ENCODE results near the gene MAGI3. TPM values are rescaled to one million over a fixed set of nuclear protein-coding genes. Genes with fewer than 3 reads are reported as not detected.

Gene MAGI3
- total and polyA plus RNA-seq, 7 donors, result 0.76 to 7.1 (median 2.9) TPM

DNA sequence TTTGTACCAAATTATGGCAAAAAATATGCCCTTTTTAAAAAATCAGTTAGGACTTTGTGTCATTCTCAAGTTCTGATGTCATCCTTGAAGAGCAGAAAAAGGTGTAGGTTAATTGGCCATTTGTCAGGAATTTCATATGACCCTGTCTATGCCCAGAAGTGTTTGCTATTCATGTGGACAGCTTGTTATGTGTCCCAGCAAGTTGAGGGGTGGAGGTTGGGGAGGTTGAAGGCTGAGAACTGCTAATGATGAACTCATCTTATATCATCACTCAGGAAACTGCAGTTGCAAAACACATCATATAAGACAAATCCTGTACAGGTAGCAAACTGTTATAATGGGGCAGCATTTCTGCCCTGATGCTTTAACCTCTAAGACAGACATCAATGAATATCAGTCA lies 262.5 kb downstream of the MAGI3 start:
- H3K9me3 ChIP-seq, result no peaks in the 10 kb centered on the region
- TF ChIP-seq, protein P1, sequence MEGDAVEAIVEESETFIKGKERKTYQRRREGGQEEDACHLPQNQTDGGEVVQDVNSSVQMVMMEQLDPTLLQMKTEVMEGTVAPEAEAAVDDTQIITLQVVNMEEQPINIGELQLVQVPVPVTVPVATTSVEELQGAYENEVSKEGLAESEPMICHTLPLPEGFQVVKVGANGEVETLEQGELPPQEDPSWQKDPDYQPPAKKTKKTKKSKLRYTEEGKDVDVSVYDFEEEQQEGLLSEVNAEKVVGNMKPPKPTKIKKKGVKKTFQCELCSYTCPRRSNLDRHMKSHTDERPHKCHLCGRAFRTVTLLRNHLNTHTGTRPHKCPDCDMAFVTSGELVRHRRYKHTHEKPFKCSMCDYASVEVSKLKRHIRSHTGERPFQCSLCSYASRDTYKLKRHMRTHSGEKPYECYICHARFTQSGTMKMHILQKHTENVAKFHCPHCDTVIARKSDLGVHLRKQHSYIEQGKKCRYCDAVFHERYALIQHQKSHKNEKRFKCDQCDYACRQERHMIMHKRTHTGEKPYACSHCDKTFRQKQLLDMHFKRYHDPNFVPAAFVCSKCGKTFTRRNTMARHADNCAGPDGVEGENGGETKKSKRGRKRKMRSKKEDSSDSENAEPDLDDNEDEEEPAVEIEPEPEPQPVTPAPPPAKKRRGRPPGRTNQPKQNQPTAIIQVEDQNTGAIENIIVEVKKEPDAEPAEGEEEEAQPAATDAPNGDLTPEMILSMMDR (IDR thresholded peaks at IDR 0.05), result no peak
- intact Hi-C loops (cut with DNase I), result no loop called here
- DNase-seq (no peak), ATAC-seq (no peak)
- H3K4me3 ChIP-seq, result no peak overlapping the region
- no peak overlapping the region for H3K27ac ChIP-seq
- H3K27me3 ChIP-seq (ENCODE audit: insufficient read depth in 3 of 3, low read length in 2 of 3), result no peaks in the 10 kb centered on the region
- peaks cover 10% of the 10 kb centered on the region for H3K4me1 ChIP-seq
- H3K36me3 ChIP-seq (ENCODE audit: insufficient read depth in 1 of 2, low read depth in 1 of 2), result peaks cover 0 to 6% of the 10 kb centered on the region in 2 donors

DNA sequence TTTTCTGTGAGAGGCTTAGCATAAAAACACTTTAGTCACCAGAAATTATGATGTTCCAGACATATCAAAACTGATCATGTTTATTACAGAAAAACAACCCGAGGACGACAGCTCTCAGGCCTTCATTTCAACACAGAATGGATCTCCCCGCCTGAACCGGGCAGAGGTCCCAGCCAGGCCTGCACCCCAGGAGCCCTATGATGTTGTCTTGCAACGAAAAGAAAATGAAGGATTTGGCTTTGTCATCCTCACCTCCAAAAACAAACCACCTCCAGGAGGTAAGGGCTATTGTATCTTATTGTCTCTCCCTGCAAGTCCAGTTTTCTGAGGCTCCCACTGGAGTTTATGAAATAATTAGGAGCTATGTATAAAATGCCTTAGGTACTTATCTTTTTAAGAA lies 263.4 kb downstream of the MAGI3 start:
- Histone ChIP-seq H3K4me1 (peaks cover 15% of the 10 kb centered on the region), H3K36me3 (ENCODE audit: insufficient read depth in 1 of 2, low read depth in 1 of 2) (peaks cover 0 to 6% of the 10 kb centered on the region in 2 donors), H3K27ac (no peak overlapping the region), H3K9me3 (no peaks in the 10 kb centered on the region), H3K27me3 (ENCODE audit: insufficient read depth in 3 of 3, low read length in 2 of 3) (no peaks in the 10 kb centered on the region), H3K4me3 (no peak overlapping the region)
- TF ChIP-seq, protein P1 (IDR thresholded peaks at IDR 0.05), result no peak
- intact Hi-C loops (cut with DNase I), result no loop called here
- WGBS, 3 donors, result 93 to 96% (median 94%) methylated on average over 5 of the region's 5 CpGs
- no peak for DNase-seq
- no peak for ATAC-seq

DNA sequence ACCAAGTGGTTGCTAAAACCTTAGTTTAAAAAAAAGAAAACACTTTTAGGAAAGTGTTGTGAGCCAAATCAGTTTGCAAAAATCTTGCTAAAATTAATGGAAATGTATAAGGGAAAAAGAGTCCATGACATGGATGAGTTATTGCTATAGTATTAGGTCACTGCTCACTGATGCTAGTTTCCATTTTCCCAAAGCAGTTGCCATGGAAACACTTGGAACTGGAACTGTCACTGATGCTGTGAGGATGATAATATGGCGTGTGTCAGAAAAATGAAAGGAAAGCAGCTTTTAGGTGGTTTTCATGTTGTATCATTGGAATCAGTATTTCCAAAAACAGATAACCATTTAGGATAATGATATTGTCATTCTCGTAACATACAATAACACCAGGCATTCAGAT lies 264.6 kb downstream of the MAGI3 start:
- Histone ChIP-seq H3K9me3 (no peaks in the 10 kb centered on the region), H3K4me1 (peaks cover 15% of the 10 kb centered on the region), H3K4me3 (no peak overlapping the region), H3K27me3 (ENCODE audit: insufficient read depth in 3 of 3, low read length in 2 of 3) (no peaks in the 10 kb centered on the region), H3K27ac (no peak overlapping the region), H3K36me3 (ENCODE audit: insufficient read depth in 1 of 2, low read depth in 1 of 2) (peaks cover 0 to 6% of the 10 kb centered on the region in 2 donors)
- WGBS, 3 donors, result 95 to 100% (median 98%) methylated on average over 2 of the region's 2 CpGs
- TF ChIP-seq, protein P1 (IDR thresholded peaks at IDR 0.05), result no peak
- no peak for ATAC-seq
- DNase-seq, result no peak
- intact Hi-C loops (cut with DNase I), result no loop called here

DNA sequence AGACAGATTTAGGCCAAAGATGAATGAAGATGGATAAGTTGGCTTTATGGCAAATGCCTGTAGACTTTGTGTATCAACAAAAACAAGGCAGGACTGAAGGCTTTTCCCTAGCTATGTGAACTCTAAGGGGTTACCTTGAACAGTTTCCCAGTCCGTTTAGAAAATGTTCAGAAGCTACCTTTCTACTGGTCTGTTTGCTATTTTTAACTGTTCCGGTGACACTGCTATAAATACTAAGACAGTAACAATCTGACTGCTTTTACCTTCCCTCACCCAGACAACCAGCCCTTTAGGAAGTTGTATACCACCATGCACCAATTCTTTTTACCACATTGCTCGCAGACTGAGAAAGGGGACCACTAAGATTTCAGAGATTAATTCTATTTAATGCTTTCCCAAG lies 266.8 kb downstream of the MAGI3 start:
- Histone ChIP-seq H3K27me3 (ENCODE audit: insufficient read depth in 3 of 3, low read length in 2 of 3) (no peaks in the 10 kb centered on the region), H3K36me3 (ENCODE audit: insufficient read depth in 1 of 2, low read depth in 1 of 2) (no peaks in the 10 kb centered on the region), H3K27ac (peak overlapping the region; percentile 3), H3K4me1 (peaks cover 15% of the 10 kb centered on the region), H3K9me3 (no peaks in the 10 kb centered on the region), H3K4me3 (no peak overlapping the region)
- intact Hi-C loops (cut with DNase I), result no loop called here
- WGBS, 3 donors, result 50 to 54% (median 51%) methylated on average over 3 of the region's 3 CpGs
- ATAC-seq (peak in 3 of 4 donors; percentile 52 to 80 (median 68)), DNase-seq (no peak)
- TF ChIP-seq, protein P1 (IDR thresholded peaks at IDR 0.05), result no peak

DNA sequence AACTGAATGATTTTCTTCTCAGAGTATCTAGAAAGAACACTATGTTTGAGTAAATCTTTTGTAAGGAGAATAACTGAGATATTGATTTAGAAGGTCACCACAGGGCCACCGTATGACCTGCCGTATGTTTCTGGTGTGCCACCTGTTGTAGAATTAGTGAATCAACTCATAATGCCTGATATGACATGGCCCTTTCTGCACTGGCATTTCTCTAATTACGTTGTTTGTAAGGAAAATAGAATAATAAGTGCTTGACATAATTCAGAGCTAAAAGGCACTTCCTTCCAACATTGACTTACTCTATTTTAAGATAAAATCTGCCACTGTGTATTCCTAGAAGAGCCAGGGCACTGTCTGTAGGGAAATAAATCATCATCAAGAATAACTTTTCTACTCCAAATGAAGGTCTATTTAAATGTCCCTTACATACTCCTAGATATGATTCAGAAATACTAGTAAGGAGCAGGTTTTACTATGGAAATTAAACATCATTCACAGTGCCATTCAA lies 267.3 kb downstream of the MAGI3 start:
- 46 to 60% (median 49%) methylated on average over 3 of the region's 3 CpGs for WGBS, 3 donors
- no peak overlapping the region for H3K4me3 ChIP-seq
- H3K36me3 ChIP-seq (ENCODE audit: insufficient read depth in 1 of 2, low read depth in 1 of 2), result no peaks in the 10 kb centered on the region
- intact Hi-C loops (cut with DNase I), result no loop called here
- DNase-seq (no peak), ATAC-seq (no peak)
- H3K4me1 ChIP-seq, result peaks cover 15% of the 10 kb centered on the region
- H3K27me3 ChIP-seq (ENCODE audit: insufficient read depth in 3 of 3, low read length in 2 of 3), result no peaks in the 10 kb centered on the region
- TF ChIP-seq, protein P1 (IDR thresholded peaks at IDR 0.05), result no peak
- H3K9me3 ChIP-seq, result no peaks in the 10 kb centered on the region
- H3K27ac ChIP-seq, result peak overlapping the region; percentile 3
